Suprapubic skin (tissue), 3 donors: Measurements from ENCODE around the gene PRPSAP1.

Source experiments
- EP300 ChIP-seq: sonication (generic); formaldehyde crosslinking; IDR thresholded peaks from one replicate; pipeline ENCODE4 v1.6.1; 2017; ENCODE audit warnings: antibody characterized with exemption
- POLR2A ChIP-seq, 2 donors: fragments of 450-650 bp; IDR thresholded peaks; one replicate each; pipeline ENCODE4 v1.6.1; 2017; ENCODE audit warnings: antibody characterized with exemption in 2 of 2, mild to moderate bottlenecking in 2 of 2, moderate library complexity in 2 of 2
- TF ChIP-seq, protein P1 (sequence below), 2 donors: fragments of 200-600 bp in 1 of 2; fragments of 450-650 bp in 1 of 2; sonication (generic) in 1 of 2; IDR thresholded peaks; one replicate each; pipeline ENCODE4 v1.5.1; 2016 to 2019; ENCODE audit warnings: antibody characterized with exemption in 2 of 2, mild to moderate bottlenecking in 1 of 2, moderate library complexity in 1 of 2

DNA sequence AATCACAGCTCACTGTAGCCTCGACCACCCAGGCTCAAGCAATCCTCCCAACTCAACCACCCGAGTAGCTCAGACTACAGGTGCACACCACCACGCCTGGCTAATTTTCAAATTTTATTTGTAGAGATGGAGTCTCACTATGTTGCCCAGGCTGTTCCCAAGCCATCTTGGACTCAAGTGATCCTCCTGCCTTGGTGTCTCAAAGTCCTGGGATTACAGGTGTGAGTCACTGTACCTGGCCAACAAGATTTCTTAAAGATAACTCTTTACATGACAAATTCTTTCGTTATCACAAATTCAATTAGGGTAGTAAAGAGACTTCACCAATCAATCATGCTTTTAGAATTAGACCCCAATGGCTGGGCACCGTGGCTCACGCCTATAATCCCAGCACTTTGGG, 12.4 kb downstream of the PRPSAP1 start:
- TF ChIP-seq, protein P1, sequence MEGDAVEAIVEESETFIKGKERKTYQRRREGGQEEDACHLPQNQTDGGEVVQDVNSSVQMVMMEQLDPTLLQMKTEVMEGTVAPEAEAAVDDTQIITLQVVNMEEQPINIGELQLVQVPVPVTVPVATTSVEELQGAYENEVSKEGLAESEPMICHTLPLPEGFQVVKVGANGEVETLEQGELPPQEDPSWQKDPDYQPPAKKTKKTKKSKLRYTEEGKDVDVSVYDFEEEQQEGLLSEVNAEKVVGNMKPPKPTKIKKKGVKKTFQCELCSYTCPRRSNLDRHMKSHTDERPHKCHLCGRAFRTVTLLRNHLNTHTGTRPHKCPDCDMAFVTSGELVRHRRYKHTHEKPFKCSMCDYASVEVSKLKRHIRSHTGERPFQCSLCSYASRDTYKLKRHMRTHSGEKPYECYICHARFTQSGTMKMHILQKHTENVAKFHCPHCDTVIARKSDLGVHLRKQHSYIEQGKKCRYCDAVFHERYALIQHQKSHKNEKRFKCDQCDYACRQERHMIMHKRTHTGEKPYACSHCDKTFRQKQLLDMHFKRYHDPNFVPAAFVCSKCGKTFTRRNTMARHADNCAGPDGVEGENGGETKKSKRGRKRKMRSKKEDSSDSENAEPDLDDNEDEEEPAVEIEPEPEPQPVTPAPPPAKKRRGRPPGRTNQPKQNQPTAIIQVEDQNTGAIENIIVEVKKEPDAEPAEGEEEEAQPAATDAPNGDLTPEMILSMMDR (IDR thresholded peaks at IDR 0.05) = no peak
- no peak for TF ChIP-seq POLR2A (IDR thresholded peaks at IDR 0.05)
- TF ChIP-seq EP300 = no peak
